H9 (cell line): ENCODE results near the gene AIFM3. TPM values are rescaled to one million over a fixed set of nuclear protein-coding genes. Genes with fewer than 3 reads are reported as not detected.

ENCODE experiments used
- DNase-seq: peaks from one replicate; pipeline ENCODE4 v3.0.0-alpha.2; 2017
- H2AFZ ChIP-seq: one replicate; pipeline ENCODE4 v1.6.1; 2013; ENCODE audit warnings: mild to moderate bottlenecking, low read length, control low read depth, moderate library complexity
- H2AK5ac ChIP-seq: 2 replicates; pipeline ENCODE4 v1.6.1; 2013; ENCODE audit warnings: low read length, control low read depth, mixed read lengths; ENCODE audit not compliant: insufficient read length
- H2BK120ac ChIP-seq: one replicate; pipeline ENCODE4 v1.6.1; 2013; ENCODE audit warnings: low read depth, mild to moderate bottlenecking, low read length, control low read depth, inconsistent platforms; ENCODE audit not compliant: poor library complexity, severe bottlenecking
- H2BK12ac ChIP-seq: 2 replicates; pipeline ENCODE4 v1.6.1; 2013; ENCODE audit warnings: low read length, control low read depth, mixed read lengths, low read depth; ENCODE audit not compliant: insufficient read length
- H2BK15ac ChIP-seq: 2 replicates; pipeline ENCODE4 v1.6.1; 2013; ENCODE audit warnings: low read depth, low read length, control low read depth
- H2BK20ac ChIP-seq: one replicate; pipeline ENCODE4 v1.6.1; 2013; ENCODE audit warnings: low read depth, mild to moderate bottlenecking, low read length, control low read depth, inconsistent platforms; ENCODE audit not compliant: poor library complexity, severe bottlenecking
- H2BK5ac ChIP-seq: 2 replicates; pipeline ENCODE4 v1.6.1; 2013; ENCODE audit warnings: low read length, control low read depth, mixed read lengths; ENCODE audit not compliant: insufficient read length
- H3K14ac ChIP-seq: 2 replicates; pipeline ENCODE4 v1.6.1; 2013; ENCODE audit warnings: low read length, control low read depth; ENCODE audit not compliant: insufficient read depth
- H3K18ac ChIP-seq: 2 replicates; pipeline ENCODE4 v1.6.1; 2013; ENCODE audit warnings: low read depth, mild to moderate bottlenecking, mixed read lengths, low read length, control low read depth; ENCODE audit not compliant: insufficient read length
- H3K23ac ChIP-seq: 2 replicates; pipeline ENCODE4 v1.6.1; 2013; ENCODE audit warnings: low read length, control low read depth, mixed read lengths, low read depth; ENCODE audit not compliant: insufficient read length
- H3K23me2 ChIP-seq: 2 replicates; pipeline ENCODE4 v1.6.1; 2013; ENCODE audit warnings: low read depth, mild to moderate bottlenecking, mixed read lengths, low read length, control low read depth; ENCODE audit not compliant: insufficient read length, poor library complexity, severe bottlenecking
- H3K27ac ChIP-seq: 2 replicates; pipeline ENCODE4 v1.5.1; 2013; ENCODE audit warnings: low read length, control low read depth, mixed read lengths, low read depth; ENCODE audit not compliant: insufficient read length
- H3K27me3 ChIP-seq: 2 replicates; pipeline ENCODE4 v1.6.1; 2013; ENCODE audit warnings: low read length, control low read depth, inconsistent platforms; ENCODE audit not compliant: insufficient read depth
- H3K4ac ChIP-seq: 2 replicates; pipeline ENCODE4 v1.6.1; 2013; ENCODE audit warnings: low read depth, mild to moderate bottlenecking, control low read depth, inconsistent platforms, low read length, moderate library complexity
- H3K4me1 ChIP-seq: 2 replicates; pipeline ENCODE4 v1.6.1; 2013; ENCODE audit warnings: low read length, control low read depth, inconsistent platforms; ENCODE audit not compliant: insufficient read depth
- H3K4me2 ChIP-seq: 2 replicates; pipeline ENCODE4 v1.6.1; 2013; ENCODE audit warnings: low read length, control low read depth, mixed read lengths; ENCODE audit not compliant: insufficient read length, insufficient read depth
- H3K56ac ChIP-seq: 2 replicates; pipeline ENCODE4 v1.6.1; 2013; ENCODE audit warnings: low read depth, mild to moderate bottlenecking, mixed read lengths, low read length, control low read depth; ENCODE audit not compliant: insufficient read length
- H3K79me1 ChIP-seq: 2 replicates; pipeline ENCODE4 v1.6.1; 2013; ENCODE audit warnings: low read depth, mild to moderate bottlenecking, moderate library complexity, low read length, control low read depth, inconsistent platforms; ENCODE audit not compliant: insufficient read depth, poor library complexity, severe bottlenecking
- H3K79me2 ChIP-seq: 2 replicates; pipeline ENCODE4 v1.6.1; 2013; ENCODE audit warnings: low read length, control low read depth, inconsistent platforms; ENCODE audit not compliant: insufficient read depth
- H3K9ac ChIP-seq: 2 replicates; pipeline ENCODE4 v1.6.1; 2013; ENCODE audit warnings: low read length, control low read depth, mixed read lengths; ENCODE audit not compliant: insufficient read length; ENCODE audit errors: extremely low read depth
- H3K9me3 ChIP-seq: one replicate; pipeline ENCODE4 v1.6.1; 2013; ENCODE audit warnings: low read depth, low read length, inconsistent platforms; ENCODE audit not compliant: control insufficient read depth
- H3T11ph ChIP-seq: one replicate; pipeline ENCODE4 v1.6.1; 2013; ENCODE audit warnings: mild to moderate bottlenecking, low read length, control low read depth, inconsistent platforms
- H4K20me1 ChIP-seq: one replicate; pipeline ENCODE4 v1.6.1; 2013; ENCODE audit not compliant: control insufficient read depth, insufficient read length, insufficient read depth
- H4K5ac ChIP-seq: 2 replicates; pipeline ENCODE4 v1.6.1; 2013; ENCODE audit warnings: low read depth, mild to moderate bottlenecking, mixed read lengths, low read length, control low read depth; ENCODE audit not compliant: insufficient read length
- H4K8ac ChIP-seq: replicated peaks from 2 replicates; pipeline ENCODE4 v1.6.1; 2013; ENCODE audit warnings: low read length, control low read depth, mixed read lengths, low read depth; ENCODE audit not compliant: insufficient read length
- H4K91ac ChIP-seq: 2 replicates; pipeline ENCODE4 v1.6.1; 2013; ENCODE audit warnings: low read depth, mild to moderate bottlenecking, moderate library complexity, mixed read lengths, low read length, control low read depth; ENCODE audit not compliant: insufficient read length
- H3K27ac Mint-ChIP-seq, 3 experiments: 2 replicates in 2 of 3; 3 replicates in 1 of 3; pipeline ENCODE4 v1.8.0; 2020 to 2021; ENCODE audit warnings: mixed read lengths in 3 of 3, mild to moderate bottlenecking in 1 of 3, moderate library complexity in 1 of 3
- H3K27me3 Mint-ChIP-seq: 2 replicates; pipeline ENCODE4 v1.8.0; 2021; ENCODE audit warnings: low read depth, mild to moderate bottlenecking, moderate library complexity, mixed read lengths
- H3K36me3 Mint-ChIP-seq, 3 experiments: 2 replicates in 2 of 3; 3 replicates in 1 of 3; pipeline ENCODE4 v1.8.0; 2020 to 2021; ENCODE audit warnings: low read depth in 3 of 3, mixed read lengths in 3 of 3; ENCODE audit not compliant: insufficient read depth in 1 of 3
- H3K4me1 Mint-ChIP-seq, 2 experiments: 2 replicates each; pipeline ENCODE4 v1.8.0; 2020; ENCODE audit warnings: mixed read lengths in 2 of 2
- H3K4me3 Mint-ChIP-seq, 2 experiments: 2 replicates in 1 of 2; 3 replicates in 1 of 2; pipeline ENCODE4 v1.8.0; 2020 to 2021; ENCODE audit warnings: mild to moderate bottlenecking in 2 of 2, mixed read lengths in 2 of 2, moderate library complexity in 1 of 2
- H3K9me3 Mint-ChIP-seq, 2 experiments: 2 replicates in 1 of 2; 3 replicates in 1 of 2; pipeline ENCODE4 v1.8.0; 2020; ENCODE audit warnings: mild to moderate bottlenecking in 2 of 2, mixed read lengths in 2 of 2, moderate library complexity in 1 of 2
- CTCF ChIP-seq: fragments of 200-600 bp; sonication (generic); conservative IDR thresholded peaks from 3 replicates; pipeline ENCODE4 v1.8.0; 2021; ENCODE audit warnings: antibody characterized with exemption, mild to moderate bottlenecking
- WGBS: extraction: QIAGEN DNeasy Blood & Tissue Kit; methylation state at CpG from one replicate; pipeline ENCODE4 v1.1.7; 2013; ENCODE audit warnings: missing lambda C conversion rate, low lambda C conversion rate, mixed read lengths; ENCODE audit not compliant: insufficient read length; ENCODE audit errors: extremely low coverage; 5-methylcytosine and 5-hydroxymethylcytosine counted together
- total RNA-seq: library from RNA; stranded (reverse); gene quantifications from 2 replicates; pipeline ENCODE4 v1.2.1, GENCODE V29; 2021

The AIFM3 gene
- total RNA-seq, 1 experiment from 2014 or later, result 1.9 TPM

GRCh38 chr22:20989323-20990138, 22.5 kb downstream of the AIFM3 start:
- Histone ChIP-seq H3K4me1 (no peaks in the 10 kb centered on the region), H4K8ac (no peak overlapping the region), H3K79me1 (no peaks in the 10 kb centered on the region), H2BK20ac (no peak overlapping the region), H4K20me1 (no peaks in the 10 kb centered on the region), H2BK15ac (no peak overlapping the region), H3K18ac (no peak overlapping the region), H2AFZ (no peak overlapping the region), H2BK5ac (no peak overlapping the region), H3K4ac (no peak overlapping the region), H3K4me2 (no peak overlapping the region), H3K23ac (no peak overlapping the region), H2BK12ac (no peak overlapping the region), H3K9me3 (no peaks in the 10 kb centered on the region), H3K9ac (no peak overlapping the region), H3K14ac (no peak overlapping the region), H2BK120ac (no peak overlapping the region), H3K27ac (no peak overlapping the region), H2AK5ac (no peak overlapping the region), H3K79me2 (no peaks in the 10 kb centered on the region), H3K27me3 (no peaks in the 10 kb centered on the region), H3T11ph (no peak overlapping the region), H3K56ac (no peak overlapping the region), H4K5ac (no peak overlapping the region), H4K91ac (no peak overlapping the region), H3K23me2 (no peaks in the 10 kb centered on the region)
- Mint-ChIP-seq H3K27ac (no peak overlapping the region), H3K27me3 (no peaks in the 10 kb centered on the region), H3K4me1 (0 out of 4 replicates have a peak, but pooled peaks cover 0 to 2% of the 10 kb centered on the region in 2 experiments), H3K4me3 (no peak overlapping the region), H3K9me3 (no peaks in the 10 kb centered on the region), H3K36me3 (peaks cover 0 to 37% (median 19%) of the 10 kb centered on the region in 3 experiments)
- TF ChIP-seq CTCF, result no peak
- WGBS, result no CpG with 5 or more reads among the region's 17 CpGs
- DNase-seq, result no peak
